ENCODE measurements around the gene TBXAS1.
"Not testable (repeated sequence)": the region's sequence is repeated elsewhere in the genome, so short reads cannot be mapped to it uniquely, and the experiment has no call there.

TBXAS1 gene

GRCh38 chr7:139914306-139915267 is 85.5 kb downstream of the TBXAS1 start:
- DNase-seq: no peak

DNA sequence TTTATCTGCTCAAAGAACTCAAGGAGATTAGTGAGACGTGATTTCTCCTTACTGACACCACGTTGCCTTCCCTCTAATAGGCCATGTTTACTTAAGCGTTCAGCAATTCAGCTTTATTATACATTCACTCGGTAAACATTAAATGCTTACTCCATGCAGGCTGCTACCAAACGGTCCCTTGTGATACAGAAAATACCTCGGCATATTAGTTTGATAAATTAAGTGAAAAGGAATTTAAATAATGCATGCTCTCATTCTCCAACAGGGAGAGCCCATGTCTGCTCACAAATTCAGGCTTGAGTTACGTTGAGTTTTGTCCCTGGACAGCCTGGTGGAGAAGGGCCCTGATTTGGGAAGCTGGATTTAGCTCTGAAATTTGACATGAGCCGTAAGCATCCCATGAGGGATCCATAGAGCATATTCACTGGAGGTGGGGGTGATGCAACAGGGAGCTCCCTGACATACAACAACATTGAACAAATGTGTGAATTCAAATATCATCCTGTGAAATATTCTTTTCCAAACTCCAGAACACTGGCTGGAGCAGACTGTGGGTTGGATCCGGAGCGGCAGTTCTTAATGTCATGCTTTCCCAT is 86.3 kb downstream of the TBXAS1 start:
- no peak for DNase-seq

- DNase-seq: peak in 1 of 51 donors; percentile 27
Observed at GRCh38 chr7:139915864-139916716, 87.0 kb downstream of the TBXAS1 start.

DNA sequence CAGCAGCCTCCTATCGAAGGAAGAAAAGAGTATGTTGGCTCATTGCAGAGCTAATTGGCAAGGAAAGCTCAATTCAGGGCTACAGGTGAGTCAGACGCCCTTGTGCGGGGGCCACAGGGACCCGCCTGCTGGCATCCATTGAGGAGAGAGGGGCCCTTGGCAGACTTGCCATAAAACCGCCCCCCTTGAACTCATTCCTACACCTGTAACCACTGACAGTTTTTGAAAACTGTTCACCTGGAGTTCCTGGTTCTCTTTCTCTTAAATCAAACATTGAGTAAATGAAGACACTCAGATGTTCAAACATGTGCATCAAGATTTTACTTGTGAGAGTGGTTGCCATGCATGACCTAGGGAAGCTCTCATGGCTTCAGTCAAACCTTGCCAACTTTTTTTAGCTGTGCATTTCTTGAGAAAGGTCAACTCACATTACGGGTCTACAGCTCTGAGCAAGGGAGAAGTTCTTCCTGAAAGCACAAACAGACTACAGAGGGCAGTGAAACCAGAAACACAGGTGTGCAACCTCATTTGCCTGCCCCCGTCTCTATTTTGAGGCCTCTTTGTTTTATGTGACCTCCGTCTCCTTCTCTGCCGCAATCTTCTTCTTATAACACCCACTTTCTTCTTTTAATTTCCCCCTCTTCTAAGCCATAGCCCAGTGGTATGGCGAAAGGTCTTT is 87.8 kb downstream of the TBXAS1 start:
- DNase-seq: peak in 1 of 51 donors; percentile 22

GRCh38 chr7:139917851-139918250 is 88.8 kb downstream of the TBXAS1 start:
- no peak for DNase-seq

DNA sequence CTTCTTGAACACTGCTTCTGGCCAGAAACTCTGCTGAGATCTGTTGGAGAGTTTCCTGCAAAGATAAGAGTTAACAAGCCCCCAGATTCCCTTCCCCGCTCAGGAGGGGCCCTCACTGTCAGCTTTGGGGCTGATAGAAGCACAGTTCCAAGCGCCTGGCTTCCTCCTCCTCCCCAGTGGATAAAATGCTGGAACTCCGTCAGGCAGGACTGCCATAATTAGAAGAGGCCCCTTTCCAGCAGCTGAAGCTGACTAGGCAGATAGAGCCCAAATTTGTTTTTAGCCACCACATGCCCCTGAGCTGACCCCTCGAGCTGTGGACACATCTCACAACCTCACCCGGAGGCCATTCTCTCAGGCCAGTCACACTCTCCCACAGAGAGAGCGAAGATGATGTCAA is 89.4 kb downstream of the TBXAS1 start:
- no peak for DNase-seq

DNA sequence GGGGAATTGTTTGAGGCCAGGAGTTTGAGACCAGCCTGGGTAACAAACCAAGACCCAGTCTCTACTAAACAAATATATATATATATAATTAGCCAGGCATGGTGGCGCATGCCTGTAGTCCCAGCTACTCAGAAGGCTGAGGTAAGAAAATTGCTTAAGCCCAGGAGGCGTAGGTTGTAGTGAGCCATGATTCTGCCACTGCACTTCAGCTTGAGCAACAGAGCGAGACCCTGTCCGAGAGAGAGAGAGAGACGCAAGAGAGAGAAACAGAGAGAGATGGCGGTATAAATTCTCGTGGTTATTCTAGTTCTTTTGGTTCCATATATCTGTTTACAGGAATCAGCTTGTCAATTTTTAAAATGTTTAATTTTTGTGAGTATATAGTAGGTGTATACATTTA is 94.0 kb downstream of the TBXAS1 start:
- DNase-seq: no peak

- DNase-seq: no peak
Observed at GRCh38 chr7:139924461-139924860, 95.4 kb downstream of the TBXAS1 start.

DNA sequence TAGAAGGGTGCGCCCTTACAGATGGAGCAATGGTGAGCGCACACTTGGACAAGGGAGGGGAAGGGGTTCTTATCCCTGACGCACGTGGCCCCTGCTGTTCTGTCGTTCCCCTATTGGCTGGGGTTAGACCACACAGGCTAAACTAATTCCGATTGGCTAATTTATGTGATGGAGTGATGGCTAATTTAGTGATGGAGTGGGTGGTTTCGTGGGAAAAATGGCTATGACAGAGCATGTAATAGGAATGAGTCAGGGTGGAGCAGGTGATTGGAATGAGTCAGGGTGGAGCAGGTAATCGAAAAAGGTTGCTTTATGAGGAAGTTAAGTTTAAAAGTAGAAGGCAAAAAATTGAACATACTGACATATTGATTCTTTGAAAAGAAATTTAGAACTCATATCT is 100.2 kb downstream of the TBXAS1 start:
- DNase-seq: not testable (repeated sequence)

GRCh38 chr7:139930286-139930965 is 101.4 kb downstream of the TBXAS1 start:
- DNase-seq: no peak

- DNase-seq: no peak
Observed at GRCh38 chr7:139931190-139931934, 102.3 kb downstream of the TBXAS1 start.

DNA sequence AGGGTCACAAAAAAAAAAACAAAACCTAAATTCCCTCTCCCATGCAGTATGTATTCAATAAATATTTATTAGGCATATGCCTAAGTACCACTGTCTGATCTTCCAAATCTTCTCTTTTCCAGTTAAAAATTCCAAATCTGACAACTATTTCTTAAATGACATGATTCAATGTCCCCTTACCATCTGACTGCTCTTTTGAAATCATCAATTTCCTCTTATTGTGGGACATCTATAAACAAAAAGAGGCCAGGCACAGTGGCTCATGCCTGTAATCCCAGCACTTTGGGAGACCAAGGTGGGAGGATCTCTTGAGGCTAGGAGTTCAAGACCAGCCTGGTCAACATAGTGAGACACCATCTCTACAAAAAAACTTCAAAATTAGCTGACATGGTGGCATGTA is 103.5 kb downstream of the TBXAS1 start:
- DNase-seq: no peak

DNA sequence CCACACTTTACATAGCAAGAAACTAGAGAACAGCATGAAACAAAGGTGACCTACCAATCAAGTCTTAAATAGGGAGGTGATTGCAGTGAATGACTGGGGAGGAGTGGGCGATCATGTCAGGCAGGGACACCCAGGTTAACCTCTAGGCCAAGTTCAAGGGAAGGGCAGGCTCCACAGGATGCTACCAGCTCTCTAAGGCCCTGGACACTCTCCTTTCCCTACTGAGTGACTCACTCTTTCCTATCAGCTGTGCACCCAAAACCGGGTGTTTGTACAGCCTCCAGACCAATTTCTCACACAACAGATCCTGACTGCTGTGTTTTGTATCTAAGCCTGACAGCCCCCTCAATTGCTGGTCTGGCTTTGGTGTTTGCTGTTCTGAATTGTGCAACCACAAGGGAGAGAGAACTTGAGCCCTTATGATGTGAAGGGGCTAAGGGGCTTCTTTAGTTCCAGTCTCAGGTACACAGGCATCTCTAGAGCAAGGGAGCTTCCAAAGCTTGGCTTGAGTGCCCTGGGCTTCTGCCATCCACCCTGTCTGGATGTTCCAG is 107.8 kb downstream of the TBXAS1 start:
- DNase-seq: no peak

- DNase-seq: peak in 6 of 51 donors; percentile 2 to 14 (median 6)
Observed at GRCh38 chr7:139937715-139938114, 108.7 kb downstream of the TBXAS1 start.

DNA sequence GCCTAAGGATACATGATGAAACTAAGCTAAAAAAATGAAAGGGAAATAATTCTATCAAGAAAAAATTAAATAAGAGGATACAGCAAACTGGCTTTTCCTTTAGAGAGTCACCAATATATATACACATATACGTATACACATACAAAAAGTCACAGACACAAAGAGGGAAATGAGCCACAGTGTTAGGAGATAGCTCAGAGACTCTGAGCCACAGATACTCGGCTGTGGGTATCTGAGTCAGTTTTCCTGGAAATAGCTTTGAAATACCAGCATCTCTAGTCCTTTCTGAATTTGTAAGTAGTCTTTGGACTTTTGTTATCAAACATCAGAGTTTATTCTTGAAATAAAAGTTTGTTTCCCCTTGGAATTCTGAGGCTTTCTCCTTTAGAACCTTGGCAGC is 111.8 kb downstream of the TBXAS1 start:
- no peak for DNase-seq

DNA sequence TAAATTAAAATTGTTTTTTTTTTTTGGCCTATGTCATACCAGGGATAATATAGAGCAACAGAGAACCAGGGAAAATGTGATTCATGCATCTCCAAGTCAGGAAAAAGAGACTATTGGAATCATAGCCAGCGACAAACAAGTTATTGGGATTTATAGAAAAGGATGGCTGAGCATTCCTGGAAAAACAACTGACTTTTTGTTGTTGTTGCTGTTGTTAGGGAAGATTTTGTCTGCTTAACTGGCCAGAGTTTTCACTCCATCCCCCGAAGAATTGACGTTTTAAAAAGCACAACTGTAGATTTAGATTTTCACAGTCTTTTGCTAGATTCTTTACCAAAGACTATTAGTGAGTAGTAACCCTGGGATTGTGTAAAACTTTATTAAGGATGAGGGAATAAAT is 112.4 kb downstream of the TBXAS1 start:
- DNase-seq: no peak

DNA sequence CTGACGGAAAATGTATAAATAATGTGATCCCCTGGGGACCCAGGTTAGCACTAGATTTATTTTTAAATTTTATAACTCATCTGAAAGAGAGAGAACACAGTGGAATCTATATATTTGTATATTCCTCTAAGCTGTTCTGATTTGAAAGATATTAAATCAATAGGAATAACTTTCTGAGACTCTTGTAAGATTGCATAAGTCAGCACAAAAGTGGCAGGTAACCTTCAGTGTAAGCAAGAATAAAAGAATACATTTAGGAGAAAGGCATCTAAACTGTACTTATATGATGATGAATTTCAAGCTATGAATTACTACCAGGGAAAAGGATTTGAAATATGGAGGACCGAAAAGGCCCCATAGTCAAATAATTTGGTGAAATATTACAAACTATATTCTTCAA is 112.8 kb downstream of the TBXAS1 start:
- DNase-seq: no peak

DNA sequence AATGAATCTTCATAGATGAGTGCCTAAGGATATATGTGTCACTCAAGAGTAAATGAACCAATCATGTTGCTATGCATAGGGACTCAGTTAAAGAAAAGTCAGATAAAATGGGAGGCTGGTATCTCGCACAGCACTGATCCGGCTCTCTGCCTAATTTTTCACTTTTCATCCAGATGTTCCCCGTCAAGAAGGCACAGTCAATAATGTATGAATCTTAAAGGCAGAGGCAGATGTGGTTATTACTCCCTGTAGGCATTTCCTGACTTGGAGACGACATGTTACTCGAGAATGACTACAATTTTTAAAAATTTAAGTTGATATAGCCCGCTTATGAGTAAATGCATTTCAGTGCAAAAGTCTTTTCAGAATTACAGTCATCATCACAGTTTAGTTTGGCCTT is 113.6 kb downstream of the TBXAS1 start:
- DNase-seq: no peak

GRCh38 chr7:139943401-139943800 is 114.3 kb downstream of the TBXAS1 start:
- peak in 5 of 51 donors; percentile 5 to 52 (median 14) for DNase-seq

DNA sequence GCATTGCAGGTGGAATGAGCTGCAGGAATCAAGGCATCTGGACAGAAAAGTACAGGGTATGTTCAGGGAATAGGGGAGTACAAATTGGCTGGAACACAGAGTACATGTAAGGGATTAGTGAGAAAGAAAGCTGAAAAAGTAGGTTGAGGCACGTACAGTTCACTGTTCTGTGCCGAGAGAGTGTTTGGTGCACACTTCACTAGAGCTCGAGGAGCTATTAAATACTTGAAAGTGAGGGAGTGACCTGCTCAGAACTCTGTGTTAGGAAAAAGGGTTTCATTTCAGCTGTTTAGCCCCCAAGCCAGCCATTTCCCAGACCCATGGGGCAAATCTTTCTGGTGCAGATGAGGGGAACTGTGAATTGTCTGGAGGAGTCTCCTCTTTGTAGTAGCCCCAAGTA is 115.2 kb downstream of the TBXAS1 start:
- DNase-seq: no peak
